Loucy (cell line): ENCODE data around the gene PTCHD1.

Experiments
- H2AFZ ChIP-seq: fragments of 200-600 bp; sonication (generic); 2 replicates; pipeline ENCODE4 v1.6.0; 2016; ENCODE audit warnings: antibody characterized with exemption, mild to moderate bottlenecking, low read length, moderate library complexity
- H3F3A ChIP-seq: fragments of 200-600 bp; 2 replicates; pipeline ENCODE4 v1.6.0; 2016; ENCODE audit warnings: antibody characterized with exemption, low read depth, mild to moderate bottlenecking
- H3K27me3 ChIP-seq: fragments of 200-600 bp; sonication (generic); 2 replicates; pipeline ENCODE4 v1.6.1; 2014; ENCODE audit warnings: low read length, mild to moderate bottlenecking; ENCODE audit not compliant: insufficient read depth, poor library complexity, severe bottlenecking
- H3K36me3 ChIP-seq: fragments of 200-600 bp; sonication (generic); 2 replicates; pipeline ENCODE4 v1.6.1; 2016; ENCODE audit warnings: low read length; ENCODE audit not compliant: insufficient read depth
- H3K4me1 ChIP-seq: fragments of 200-600 bp; sonication (generic); 2 replicates; pipeline ENCODE4 v1.5.1; 2014; ENCODE audit warnings: low read length, mild to moderate bottlenecking; ENCODE audit not compliant: insufficient read depth, poor library complexity, severe bottlenecking
- H3K4me2 ChIP-seq: fragments of 200-600 bp; sonication (generic); 2 replicates; pipeline ENCODE4 v1.6.0; 2014; ENCODE audit warnings: antibody characterized with exemption, low read length, low read depth, mild to moderate bottlenecking; ENCODE audit not compliant: poor library complexity, severe bottlenecking
- H3K4me3 ChIP-seq: fragments of 200-600 bp; sonication (generic); 2 replicates; pipeline ENCODE4 v1.5.1; 2014; ENCODE audit warnings: low read length, mild to moderate bottlenecking, mixed read lengths; ENCODE audit not compliant: poor library complexity, severe bottlenecking
- H3K79me2 ChIP-seq: fragments of 200-600 bp; sonication (generic); 2 replicates; pipeline ENCODE4 v1.6.1; 2014; ENCODE audit warnings: low read length; ENCODE audit not compliant: insufficient read depth
- H3K9ac ChIP-seq: fragments of 200-600 bp; sonication (generic); 2 replicates; pipeline ENCODE4 v1.6.0; 2014; ENCODE audit warnings: mild to moderate bottlenecking, low read depth, low read length, moderate library complexity; ENCODE audit not compliant: poor library complexity, severe bottlenecking
- H3K9me2 ChIP-seq: fragments of 200-600 bp; sonication (generic); replicated peaks from 2 replicates; pipeline ENCODE4 v1.6.1; 2016; ENCODE audit warnings: low read depth, low read length, mixed read lengths
- H3K9me3 ChIP-seq: fragments of 200-600 bp; sonication (generic); 2 replicates; pipeline ENCODE4 v1.6.1; 2014; ENCODE audit warnings: mild to moderate bottlenecking, antibody characterized with exemption, low read length, low read depth; ENCODE audit not compliant: insufficient read depth
- H4K20me1 ChIP-seq: fragments of 200-600 bp; sonication (generic); 2 replicates; pipeline ENCODE4 v1.6.0; 2014; ENCODE audit warnings: antibody characterized with exemption, low read length, mild to moderate bottlenecking; ENCODE audit not compliant: insufficient read depth, poor library complexity, severe bottlenecking
- EZH2phosphoT487 ChIP-seq: fragments of 200-600 bp; IDR thresholded peaks from 2 replicates; pipeline ENCODE4 v1.6.1; 2018; ENCODE audit warnings: antibody characterized with exemption, mild to moderate bottlenecking, moderate library complexity, borderline replicate concordance
- TF ChIP-seq, protein P1 (sequence below): fragments of 200-600 bp; sonication (generic); conservative IDR thresholded peaks from 2 replicates; pipeline ENCODE4 v1.5.1; 2014; ENCODE audit warnings: mild to moderate bottlenecking, antibody characterized with exemption, low read length

The PTCHD1 gene

DNA sequence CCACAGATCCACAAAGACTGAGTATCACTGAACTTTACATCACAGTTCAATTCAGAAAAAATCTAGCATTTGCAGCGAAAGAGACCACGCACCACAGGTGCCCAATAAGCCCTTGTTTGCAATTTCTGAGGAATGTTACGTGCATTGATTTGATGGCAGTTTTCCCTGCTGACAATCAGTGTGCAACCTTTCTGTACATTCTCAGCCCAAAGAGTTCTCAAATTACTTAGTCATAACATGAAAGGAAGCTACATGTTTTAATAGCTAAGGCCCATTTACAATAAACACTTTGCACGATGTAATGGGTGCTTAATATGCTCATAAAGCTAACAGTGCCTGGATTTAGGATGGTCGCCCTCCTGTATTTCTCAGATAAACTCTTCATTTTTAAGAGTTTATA lies 47.9 kb downstream of the PTCHD1 start:
- Histone ChIP-seq H3K4me3 (no peak overlapping the region), H3F3A (no peaks in the 10 kb centered on the region), H3K9me2 (no peaks in the 10 kb centered on the region), H4K20me1 (no peaks in the 10 kb centered on the region), H3K4me2 (no peak overlapping the region), H3K9ac (no peak overlapping the region), H3K9me3 (no peaks in the 10 kb centered on the region), H3K79me2 (no peaks in the 10 kb centered on the region), H3K36me3 (no peaks in the 10 kb centered on the region), H2AFZ (no peak overlapping the region), H3K4me1 (no peaks in the 10 kb centered on the region), H3K27me3 (no peaks in the 10 kb centered on the region)
- TF ChIP-seq EZH2phosphoT487: no peak
- TF ChIP-seq, protein P1, sequence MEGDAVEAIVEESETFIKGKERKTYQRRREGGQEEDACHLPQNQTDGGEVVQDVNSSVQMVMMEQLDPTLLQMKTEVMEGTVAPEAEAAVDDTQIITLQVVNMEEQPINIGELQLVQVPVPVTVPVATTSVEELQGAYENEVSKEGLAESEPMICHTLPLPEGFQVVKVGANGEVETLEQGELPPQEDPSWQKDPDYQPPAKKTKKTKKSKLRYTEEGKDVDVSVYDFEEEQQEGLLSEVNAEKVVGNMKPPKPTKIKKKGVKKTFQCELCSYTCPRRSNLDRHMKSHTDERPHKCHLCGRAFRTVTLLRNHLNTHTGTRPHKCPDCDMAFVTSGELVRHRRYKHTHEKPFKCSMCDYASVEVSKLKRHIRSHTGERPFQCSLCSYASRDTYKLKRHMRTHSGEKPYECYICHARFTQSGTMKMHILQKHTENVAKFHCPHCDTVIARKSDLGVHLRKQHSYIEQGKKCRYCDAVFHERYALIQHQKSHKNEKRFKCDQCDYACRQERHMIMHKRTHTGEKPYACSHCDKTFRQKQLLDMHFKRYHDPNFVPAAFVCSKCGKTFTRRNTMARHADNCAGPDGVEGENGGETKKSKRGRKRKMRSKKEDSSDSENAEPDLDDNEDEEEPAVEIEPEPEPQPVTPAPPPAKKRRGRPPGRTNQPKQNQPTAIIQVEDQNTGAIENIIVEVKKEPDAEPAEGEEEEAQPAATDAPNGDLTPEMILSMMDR: no peak

DNA sequence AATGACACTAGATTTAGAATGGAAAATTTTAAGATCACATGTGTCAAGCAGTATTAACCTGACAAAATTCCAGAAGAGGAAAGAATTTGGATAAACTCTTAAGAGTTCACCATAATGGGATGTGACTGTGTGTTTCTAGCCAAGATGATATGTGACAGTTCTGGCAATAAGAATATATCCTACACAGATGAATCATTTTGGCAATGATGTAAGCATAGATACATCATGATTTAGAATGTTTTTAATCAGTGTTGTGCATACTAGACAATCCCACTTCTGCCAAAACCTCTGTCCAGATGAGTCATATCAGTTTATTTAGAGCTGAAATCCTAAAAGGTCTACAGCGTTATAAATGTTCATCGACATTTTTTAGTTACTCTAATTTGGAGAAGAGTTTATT lies 48.8 kb downstream of the PTCHD1 start:
- Histone ChIP-seq H3K36me3 (no peaks in the 10 kb centered on the region), H3K4me1 (no peaks in the 10 kb centered on the region), H3K4me3 (no peak overlapping the region), H3F3A (no peaks in the 10 kb centered on the region), H3K27me3 (no peaks in the 10 kb centered on the region), H3K9me2 (no peaks in the 10 kb centered on the region), H3K79me2 (no peaks in the 10 kb centered on the region), H3K9ac (no peak overlapping the region), H3K4me2 (no peak overlapping the region), H4K20me1 (no peaks in the 10 kb centered on the region), H2AFZ (no peak overlapping the region), H3K9me3 (no peaks in the 10 kb centered on the region)
- TF ChIP-seq EZH2phosphoT487: no peak
- TF ChIP-seq, protein P1: no peak

DNA sequence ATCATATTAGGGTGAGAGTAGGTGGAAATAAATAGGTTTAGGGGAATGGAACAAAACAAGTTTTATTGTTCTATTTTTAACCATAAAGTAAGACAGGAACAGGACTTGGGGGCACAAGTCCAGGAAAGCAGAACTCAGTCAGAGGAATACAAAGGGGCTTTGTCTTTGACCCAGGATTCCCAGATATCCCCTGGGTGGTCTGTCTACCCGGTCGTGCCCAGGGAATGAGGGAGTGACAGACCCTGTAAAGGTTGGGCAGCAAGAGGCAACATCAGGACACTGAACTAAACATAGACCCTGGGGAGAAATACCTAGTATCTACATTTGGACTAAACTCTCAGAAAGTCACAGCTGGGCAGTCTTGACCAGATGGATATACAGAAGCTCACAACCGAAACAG lies 50.6 kb downstream of the PTCHD1 start:
- no peaks in the 10 kb centered on the region for H3K9me3 ChIP-seq
- H3K9me2 ChIP-seq: no peaks in the 10 kb centered on the region
- no peaks in the 10 kb centered on the region for H4K20me1 ChIP-seq
- no peaks in the 10 kb centered on the region for H3K4me1 ChIP-seq
- no peaks in the 10 kb centered on the region for H3K79me2 ChIP-seq
- no peak overlapping the region for H3K9ac ChIP-seq
- H3K36me3 ChIP-seq: no peaks in the 10 kb centered on the region
- H3K4me3 ChIP-seq: no peak overlapping the region
- TF ChIP-seq, protein P1: no peak
- no peak for TF ChIP-seq EZH2phosphoT487
- no peak overlapping the region for H3K4me2 ChIP-seq
- no peaks in the 10 kb centered on the region for H3F3A ChIP-seq
- no peaks in the 10 kb centered on the region for H3K27me3 ChIP-seq
- no peak overlapping the region for H2AFZ ChIP-seq
